ENCODE measurements around the gene KRTAP1-3.
"Not testable (repeated sequence)": the region's sequence is repeated elsewhere in the genome, so short reads cannot be mapped to it uniquely, and the experiment has no call there.

KRTAP1-3 gene

DNA sequence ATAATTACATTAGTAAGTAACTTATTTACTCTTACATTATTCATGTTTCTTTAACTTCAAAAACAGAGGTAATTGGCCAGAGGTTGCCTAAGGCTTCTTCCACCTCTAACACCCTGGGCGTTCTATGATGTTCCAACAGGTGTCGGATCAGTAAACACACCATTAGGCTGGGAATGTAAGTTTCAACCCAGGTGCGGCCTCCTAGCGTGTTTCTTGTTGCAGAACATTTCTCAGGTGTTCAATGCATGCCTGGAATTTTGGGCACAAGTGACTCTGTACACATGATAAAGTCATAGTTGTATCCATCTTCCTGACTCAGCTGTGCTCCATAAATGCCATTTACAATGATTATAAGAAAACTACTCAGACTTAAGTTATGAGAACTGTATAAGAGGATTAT, 19.4 kb upstream of the KRTAP1-3 start:
- no peak for DNase-seq (ENCODE audit: low spot score)

GRCh38 chr17:41052566-41052965, 17.9 kb upstream of the KRTAP1-3 start:
- no peak for DNase-seq (ENCODE audit: low spot score)

- no peak for DNase-seq (ENCODE audit: low spot score)
Observed at GRCh38 chr17:41049110-41049509, 14.4 kb upstream of the KRTAP1-3 start.

- DNase-seq (ENCODE audit: low spot score), result no peak
Observed at GRCh38 chr17:41048441-41048840, 13.8 kb upstream of the KRTAP1-3 start.

GRCh38 chr17:41046735-41047465, 12.2 kb upstream of the KRTAP1-3 start, which contains the start of gene KRTAP2-1:
Gene KRTAP2-1, minus strand, starts transcription at chr17:41047316. Its CDS starts 49 bp downstream, at chr17:41047267.
- not testable (repeated sequence) for DNase-seq (ENCODE audit: low spot score)

GRCh38 chr17:41042953-41043352, 8.3 kb upstream of the KRTAP1-3 start:
- no peak for DNase-seq (ENCODE audit: low spot score)

DNA sequence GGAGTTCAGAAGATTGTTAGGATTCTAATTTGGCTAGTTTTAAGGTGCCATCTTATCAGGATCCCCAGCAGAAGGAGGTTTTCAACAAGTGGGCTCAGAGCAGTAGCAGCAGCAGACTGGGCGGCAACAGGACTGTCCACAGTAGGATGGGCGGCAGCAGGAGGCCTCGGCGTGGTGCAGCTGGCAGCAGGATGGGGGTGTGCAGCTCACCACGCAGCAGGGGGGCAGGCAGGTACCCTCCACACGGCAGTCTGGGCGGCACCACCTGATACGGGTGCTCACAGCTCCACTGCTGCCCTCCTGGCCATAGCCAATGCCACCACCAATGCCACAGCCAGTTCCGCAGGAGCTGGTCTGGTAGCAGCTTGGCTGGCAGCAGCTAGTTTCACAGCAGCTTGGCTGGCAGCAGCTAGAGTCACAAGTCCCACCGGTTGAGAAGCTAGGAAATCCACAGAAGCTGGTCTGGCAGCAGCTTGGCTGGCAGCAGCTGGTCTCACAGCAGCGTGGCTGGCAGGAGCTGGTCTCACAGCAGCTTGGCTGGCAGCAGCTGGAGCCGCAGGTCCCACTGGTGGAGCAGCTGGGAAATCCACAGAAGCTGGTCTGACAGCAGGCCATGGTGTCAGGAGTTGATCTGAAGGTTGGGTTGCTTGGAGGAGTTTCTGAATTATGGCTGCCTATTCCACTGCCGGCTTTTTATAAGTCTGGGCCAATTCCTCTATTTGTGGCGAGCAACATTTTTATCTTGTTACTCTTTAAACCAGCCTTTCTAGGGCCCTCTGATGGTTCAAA, 6.3 kb upstream of the KRTAP1-3 start, which contains the start of gene KRTAP1-1:
Gene KRTAP1-1 (minus strand): TSS at position 668 of the 789 bp plus-strand sequence. CDS start 53 bp downstream, at position 615.
- not testable (repeated sequence) for DNase-seq (ENCODE audit: low spot score)

DNA sequence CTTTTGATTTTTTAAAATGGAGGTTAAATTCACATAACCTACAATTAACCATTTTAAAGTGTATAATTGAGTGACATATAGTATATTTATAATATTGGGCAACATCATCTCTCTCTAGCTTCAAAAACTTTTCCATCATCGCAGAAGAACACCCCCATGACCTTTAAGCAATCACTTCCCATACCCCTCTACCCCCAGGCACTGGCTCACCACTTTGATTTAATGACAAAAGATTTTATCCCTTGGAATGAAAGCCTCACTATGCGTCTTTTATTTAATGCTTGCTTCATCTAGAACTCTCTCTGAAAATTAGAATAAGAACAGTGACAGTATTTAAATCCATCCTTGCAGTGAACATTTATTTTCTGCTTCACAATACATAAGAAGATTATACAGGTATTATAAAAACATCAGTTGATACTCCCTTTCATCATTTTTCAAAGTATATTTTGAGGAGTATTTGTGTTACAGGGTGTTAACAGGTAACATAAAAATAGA, 3.2 kb upstream of the KRTAP1-3 start:
- DNase-seq (ENCODE audit: low spot score), result no peak

DNA sequence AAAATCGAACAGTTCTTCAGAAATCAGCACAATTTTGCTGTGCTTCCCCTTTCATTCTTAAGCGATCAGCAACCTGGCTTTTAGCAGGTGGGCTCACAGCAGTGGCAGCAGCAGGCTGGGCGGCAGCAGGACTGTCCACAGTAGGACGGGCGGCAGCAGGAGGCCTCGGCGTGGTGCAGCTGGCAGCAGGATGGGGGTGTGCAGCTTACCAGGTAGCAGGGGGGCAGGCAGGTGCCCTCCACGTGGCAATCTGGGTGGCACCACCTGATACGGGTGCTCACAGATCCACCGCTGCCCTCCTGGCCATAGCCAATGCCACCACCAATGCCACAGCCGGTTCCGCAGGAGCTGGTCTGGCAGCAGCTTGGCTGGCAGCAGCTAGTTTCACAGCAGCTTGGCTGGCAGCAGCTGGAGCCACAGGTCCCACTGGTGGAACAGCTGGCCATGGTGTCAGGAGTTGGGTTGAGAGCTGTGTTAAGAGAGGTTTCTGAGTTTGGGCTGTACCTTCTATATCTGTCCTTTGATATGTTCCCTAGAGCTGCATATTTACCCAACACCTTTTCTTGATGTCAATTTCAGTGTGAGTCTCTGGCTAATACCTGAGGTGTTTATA, 4.9 kb downstream of the KRTAP1-3 start, which contains the start of gene KRTAP1-4:
Gene KRTAP1-4 (minus strand): TSS at position 563 of the 613 bp plus-strand sequence. CDS start 117 bp downstream, at position 446.
- no peak for DNase-seq (ENCODE audit: low spot score)

DNA sequence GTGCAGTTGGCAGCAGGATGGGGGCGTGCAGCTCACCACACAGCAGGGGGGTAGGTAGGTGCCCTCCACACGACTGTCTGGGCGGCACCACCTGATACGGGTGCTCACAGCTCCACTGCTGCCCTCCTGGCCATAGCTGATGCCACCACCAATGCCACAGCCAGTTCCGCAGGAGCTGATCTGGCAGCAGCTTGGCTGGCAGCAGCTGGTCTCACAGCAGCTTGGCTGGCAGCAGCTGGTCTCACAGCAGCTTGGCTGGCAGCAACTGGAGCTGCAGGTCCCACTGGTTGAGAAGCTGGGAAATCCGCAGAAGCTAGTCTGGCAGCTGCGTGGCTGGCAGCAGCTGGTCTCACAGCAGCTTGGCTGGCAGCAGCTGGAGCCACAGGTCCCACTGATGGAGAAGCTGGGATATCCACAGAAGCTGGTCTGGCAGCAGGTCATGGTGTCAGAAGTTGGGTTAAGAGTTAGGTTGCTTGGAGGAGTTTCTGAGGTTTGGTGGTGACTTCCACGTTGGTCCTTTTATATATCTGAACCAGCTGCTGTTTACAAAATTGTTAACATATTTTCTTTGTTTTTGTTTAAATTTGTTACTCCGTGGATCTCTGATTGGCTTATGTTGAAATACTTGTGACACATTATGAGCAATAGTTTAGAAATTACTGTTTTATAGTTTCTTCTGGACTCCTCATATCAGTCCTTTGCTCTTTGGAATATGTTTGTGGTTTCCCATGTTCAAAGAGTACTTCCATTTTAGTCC, 7.8 kb downstream of the KRTAP1-3 start, which contains the start of gene KRTAP1-5:
Gene KRTAP1-5 (minus strand): TSS at position 494 of the 757 bp plus-strand sequence. CDS start 53 bp downstream, at position 441.
- no peak for DNase-seq (ENCODE audit: low spot score)

DNA sequence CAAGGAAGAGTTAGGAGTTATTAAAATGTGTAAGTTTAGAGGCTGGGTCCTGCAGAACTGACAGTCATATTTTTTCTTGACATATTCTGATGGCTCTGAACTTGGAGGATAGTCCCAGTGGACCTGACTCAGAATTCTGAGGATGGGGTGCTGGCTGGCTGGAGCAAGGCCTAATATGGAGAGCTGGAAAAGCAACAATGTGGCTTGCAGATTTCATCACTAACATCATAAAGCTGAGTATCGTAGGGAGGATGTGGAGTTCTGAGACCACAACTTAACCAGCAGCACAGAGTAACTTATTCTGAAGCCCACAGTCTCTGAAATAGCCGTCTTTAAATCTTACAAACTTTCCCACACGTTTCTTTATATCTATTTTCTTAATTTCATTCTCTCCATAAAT, 10.0 kb downstream of the KRTAP1-3 start:
- DNase-seq (ENCODE audit: low spot score), result no peak

DNA sequence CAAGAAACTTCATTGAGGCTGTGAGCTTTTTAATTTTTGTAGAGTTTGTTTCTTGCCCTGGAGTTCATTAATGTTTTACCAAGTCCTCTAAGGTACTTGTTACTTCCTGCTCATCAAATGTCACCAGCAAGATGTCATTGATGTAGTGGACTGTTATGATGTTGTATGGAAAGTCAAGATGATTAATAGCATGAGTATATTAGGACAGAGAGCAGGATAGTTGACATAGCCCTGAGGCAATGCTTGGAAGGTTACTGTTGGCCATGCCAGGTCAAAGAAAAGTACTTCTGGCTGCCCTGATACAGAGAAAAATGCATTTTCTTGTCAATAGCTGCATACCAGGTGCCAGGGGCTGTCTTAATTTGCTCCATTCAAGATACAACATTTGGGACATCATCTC, 14.3 kb downstream of the KRTAP1-3 start:
- no peak for DNase-seq (ENCODE audit: low spot score)

DNA sequence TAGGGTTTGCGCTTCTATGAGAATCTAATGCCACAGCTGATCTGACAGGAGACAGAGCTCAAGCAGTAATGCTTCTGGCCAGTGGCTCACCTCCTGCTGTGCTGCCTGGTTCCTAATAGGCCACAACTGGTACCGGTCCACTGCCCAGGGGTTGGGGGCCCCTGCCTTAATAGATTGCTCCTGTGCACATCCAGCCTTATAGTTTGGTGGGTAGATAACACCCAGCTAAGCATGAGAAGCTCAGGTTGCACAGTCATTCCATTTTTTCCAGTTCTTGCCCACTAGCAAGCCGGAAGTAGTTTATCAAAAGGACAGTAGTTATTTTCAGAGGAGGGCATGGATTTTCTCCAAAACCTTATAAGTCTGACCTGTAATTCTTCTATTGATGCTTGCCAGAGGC, 15.3 kb downstream of the KRTAP1-3 start:
- DNase-seq (ENCODE audit: low spot score), result no peak

DNA sequence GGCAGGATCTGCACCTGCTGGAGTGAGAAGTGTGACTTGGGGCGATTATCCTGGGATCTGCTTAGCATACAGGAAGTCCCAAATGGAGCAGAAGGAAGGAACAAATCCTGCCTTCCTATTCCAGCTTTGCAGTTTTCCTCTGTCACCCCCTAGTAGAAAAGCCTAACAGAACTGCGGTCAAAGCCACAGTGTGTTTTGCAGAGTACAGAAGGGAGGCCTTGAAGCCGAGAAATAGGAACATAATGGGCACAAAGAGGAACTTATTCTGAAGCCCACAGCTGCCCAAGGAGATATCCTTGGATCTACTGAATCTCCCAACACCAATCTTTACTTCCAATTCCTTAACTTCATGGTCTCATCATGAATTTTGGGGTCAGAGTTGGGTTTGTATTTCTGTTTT, 16.1 kb downstream of the KRTAP1-3 start:
- no peak for DNase-seq (ENCODE audit: low spot score)

DNA sequence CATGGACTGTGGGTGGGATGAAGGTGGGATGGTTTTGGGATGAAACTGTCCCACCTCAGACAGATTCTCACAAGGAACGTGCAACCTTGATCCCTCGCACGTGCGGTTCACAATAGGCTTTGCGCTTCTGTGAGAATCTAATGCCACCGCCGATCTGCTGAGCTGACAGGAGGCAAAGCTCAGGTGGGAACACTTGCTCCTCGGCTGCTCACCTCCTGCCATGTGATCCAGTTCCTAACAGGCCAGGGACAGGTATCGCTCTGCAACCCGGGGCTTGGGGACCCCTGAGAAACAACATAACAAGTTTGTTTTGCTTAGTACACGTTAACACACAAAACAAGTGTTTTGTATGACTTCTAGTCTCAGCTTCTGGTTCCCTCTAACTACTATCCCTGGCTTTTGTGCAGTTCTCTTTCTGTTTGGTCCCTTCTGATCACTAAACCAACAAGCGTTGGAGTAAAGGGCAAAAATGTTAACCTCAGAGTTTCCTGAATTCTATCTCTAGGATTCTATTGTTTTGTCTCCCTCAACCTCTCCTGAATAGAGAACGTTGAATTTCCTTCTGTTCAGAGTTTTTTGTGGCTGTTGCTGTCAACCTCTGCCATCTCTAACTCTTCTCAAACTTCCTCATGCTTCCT, 18.0 kb downstream of the KRTAP1-3 start:
- no peak for DNase-seq (ENCODE audit: low spot score)

DNA sequence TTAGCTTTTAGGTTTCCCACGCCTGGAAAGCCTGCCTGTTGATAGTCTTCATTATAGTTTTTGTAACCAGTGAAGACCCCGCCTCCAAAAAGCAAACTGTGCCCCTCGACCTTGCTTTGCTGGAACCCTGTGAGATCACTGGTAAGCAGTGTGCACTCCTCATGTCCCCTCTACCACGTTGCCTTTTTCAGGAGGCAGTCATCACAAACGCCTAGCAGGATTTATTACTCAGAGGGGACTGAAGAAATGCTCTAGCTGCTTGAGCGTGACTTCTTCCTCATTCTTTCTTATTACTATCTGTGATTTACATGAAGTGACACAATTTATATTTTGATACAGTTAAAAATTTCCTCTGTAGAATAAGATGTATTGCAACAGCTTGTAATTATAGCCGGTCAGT, 19.2 kb downstream of the KRTAP1-3 start:
- no peak for DNase-seq (ENCODE audit: low spot score)

- DNase-seq (ENCODE audit: low spot score), result no peak
Observed at GRCh38 chr17:41013606-41014005, 21.1 kb downstream of the KRTAP1-3 start.

DNA sequence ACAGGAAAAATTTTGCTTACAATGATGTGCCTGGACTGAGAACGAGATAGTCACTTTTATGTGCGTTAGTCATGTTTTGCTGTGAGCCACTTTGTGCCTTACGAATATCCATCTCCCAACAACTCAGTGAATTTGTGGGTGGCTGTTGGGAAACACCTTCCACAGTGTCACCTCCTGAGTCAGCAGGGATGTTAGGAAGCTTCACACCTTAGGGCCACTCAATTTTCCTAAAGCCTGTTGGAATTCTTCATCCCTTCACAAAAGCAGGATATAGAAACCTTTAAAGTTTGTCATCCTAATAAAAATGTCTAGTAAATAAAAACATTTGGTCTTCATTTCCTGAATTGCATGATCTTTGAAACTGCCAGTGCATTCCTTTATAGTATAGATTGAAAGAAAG, 21.5 kb downstream of the KRTAP1-3 start:
- no peak for DNase-seq (ENCODE audit: low spot score)

DNA sequence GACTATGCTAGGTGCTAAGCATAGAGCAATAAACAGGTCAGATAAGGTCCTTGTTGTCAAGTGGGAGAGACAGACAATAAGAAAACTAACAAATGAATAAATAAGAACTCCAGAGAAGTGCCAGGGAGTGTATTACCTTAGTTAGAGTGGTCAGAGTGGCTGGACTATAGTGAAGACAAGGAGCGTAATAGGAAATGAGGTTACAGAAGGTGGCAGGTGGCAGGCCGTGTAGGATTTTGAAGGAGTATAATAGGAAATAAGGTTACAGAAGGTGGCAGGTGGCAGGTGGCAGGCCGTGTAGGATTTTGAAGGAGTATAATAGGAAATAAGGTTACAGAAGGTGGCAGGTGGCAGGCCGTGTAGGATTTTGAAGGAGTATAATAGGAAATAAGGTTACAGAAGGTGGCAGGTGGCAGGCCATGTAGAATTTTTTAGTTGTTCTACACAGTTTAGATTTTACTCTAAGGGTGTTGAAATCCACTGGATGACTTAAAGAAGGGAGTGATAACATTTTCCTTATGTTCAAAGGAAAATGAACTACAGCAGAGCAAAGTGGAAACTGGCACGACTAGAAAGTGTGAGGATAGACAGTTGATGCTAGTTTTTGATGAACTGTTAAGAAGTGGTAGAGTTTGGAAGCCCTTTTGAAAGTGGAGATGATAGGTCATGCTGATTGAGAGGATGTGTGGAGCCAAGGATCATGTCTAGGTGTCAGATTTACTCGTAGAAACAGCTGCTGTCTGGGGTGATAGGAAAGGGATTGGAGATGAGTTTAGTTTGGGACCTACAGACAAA, 22.2 kb downstream of the KRTAP1-3 start:
- no peak for DNase-seq (ENCODE audit: low spot score)

DNA sequence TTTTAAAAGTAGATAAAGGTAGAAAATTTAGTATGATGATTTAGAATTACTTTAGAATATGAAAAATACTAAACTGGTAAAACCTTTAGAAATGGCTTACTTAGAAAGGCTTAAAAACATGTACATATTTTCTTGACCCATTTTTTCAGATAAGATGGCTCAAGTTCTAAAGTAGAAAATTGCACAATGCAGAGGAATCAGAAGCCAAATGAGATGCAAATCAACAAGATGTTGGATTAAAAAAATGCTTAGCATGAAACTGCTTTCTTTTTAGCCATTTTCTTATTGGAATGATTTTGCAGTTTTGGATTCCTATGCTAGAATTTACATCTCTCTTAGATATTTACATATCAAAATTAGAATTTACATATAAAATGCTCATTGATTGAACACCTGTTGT, 24.2 kb downstream of the KRTAP1-3 start:
- DNase-seq (ENCODE audit: low spot score), result no peak
